SK-N-SH treated with all-trans-retinoic acid at 6 μM for 48 hours (cell line): ENCODE results near the gene DDX28.
"Not testable (repeated sequence)": the region's sequence is repeated elsewhere in the genome, so short reads cannot be mapped to it uniquely, and the experiment has no call there.

ENCODE experiments used
- ATAC-seq: fragments of 200-7000 bp; cut with Tn5 transposase; 3 replicates; pipeline ENCODE4 v1.9.1; 2020; ENCODE audit warnings: mild to moderate bottlenecking, moderate library complexity
- ARNTL ChIP-seq: fragments of 450-650 bp; formaldehyde crosslinking; IDR thresholded peaks from 2 replicates; pipeline ENCODE4 v1.5.0; 2020; ENCODE audit warnings: low read depth, mild to moderate bottlenecking, moderate library complexity, borderline replicate concordance
- BACH2 ChIP-seq: fragments of 250-450 bp; sonication (Bioruptor Pico); IDR thresholded peaks from 2 replicates; pipeline ENCODE4 v1.9.0; 2021; ENCODE audit warnings: mild to moderate bottlenecking, borderline replicate concordance
- CSDC2 ChIP-seq: fragments of 250-450 bp; sonication (Bioruptor Pico); IDR thresholded peaks from 2 replicates; pipeline ENCODE4 v1.5.0; 2020; ENCODE audit warnings: mild to moderate bottlenecking, moderate library complexity
- ESRRG ChIP-seq: fragments of 250-450 bp; sonication (Bioruptor Pico); IDR thresholded peaks from 2 replicates; pipeline ENCODE4 v1.6.1; 2021; ENCODE audit warnings: mild to moderate bottlenecking
- GLIS3 ChIP-seq: fragments of 250-450 bp; sonication (Bioruptor Pico); IDR thresholded peaks from 2 replicates; pipeline ENCODE4 v1.5.0; 2020; ENCODE audit warnings: mild to moderate bottlenecking, moderate library complexity
- OSR1 ChIP-seq: fragments of 250-450 bp; sonication (Bioruptor Pico); IDR thresholded peaks from 2 replicates; pipeline ENCODE4 v1.8.0; 2022; ENCODE audit warnings: moderate library complexity, mild to moderate bottlenecking, inconsistent platforms
- PPARA ChIP-seq: fragments of 250-450 bp; sonication (Bioruptor Pico); IDR thresholded peaks from 2 replicates; pipeline ENCODE4 v1.5.0; 2020; ENCODE audit warnings: mild to moderate bottlenecking, borderline replicate concordance
- RARB ChIP-seq: fragments of 250-450 bp; sonication (Bioruptor Pico); IDR thresholded peaks from 2 replicates; pipeline ENCODE4 v1.8.0; 2021; ENCODE audit warnings: mild to moderate bottlenecking, moderate library complexity
- SNAI2 ChIP-seq: fragments of 250-450 bp; sonication (Bioruptor Pico); IDR thresholded peaks from 2 replicates; pipeline ENCODE4 v1.5.0; 2020; ENCODE audit warnings: mild to moderate bottlenecking, moderate library complexity
- TCF4 ChIP-seq: fragments of 250-450 bp; sonication (Bioruptor Pico); IDR thresholded peaks from 2 replicates; pipeline ENCODE4 v1.8.0; 2021; ENCODE audit warnings: mild to moderate bottlenecking, moderate library complexity, borderline replicate concordance
- TOX ChIP-seq: fragments of 250-450 bp; sonication (Bioruptor Pico); IDR thresholded peaks from 2 replicates; pipeline ENCODE4 v1.8.0; 2021; ENCODE audit warnings: mild to moderate bottlenecking, moderate library complexity, borderline replicate concordance
- ZC3H10 ChIP-seq: fragments of 250-450 bp; sonication (Bioruptor Pico); IDR thresholded peaks from 2 replicates; pipeline ENCODE4 v1.5.1; 2021; ENCODE audit warnings: mild to moderate bottlenecking, moderate library complexity
- ZFP30 ChIP-seq: fragments of 450-650 bp; formaldehyde crosslinking; IDR thresholded peaks from 2 replicates; pipeline ENCODE4 v1.5.0; 2022; ENCODE audit warnings: mild to moderate bottlenecking, moderate library complexity
- ZNF565 ChIP-seq: fragments of 450-650 bp; formaldehyde crosslinking; conservative IDR thresholded peaks from 2 replicates; pipeline ENCODE4 v1.5.0; 2020; ENCODE audit warnings: low read depth, mild to moderate bottlenecking, moderate library complexity
- ZNF70 ChIP-seq: fragments of 450-650 bp; formaldehyde crosslinking; IDR thresholded peaks from 2 replicates; pipeline ENCODE4 v1.5.0; 2020; ENCODE audit warnings: mild to moderate bottlenecking, moderate library complexity
- ZNF8 ChIP-seq: fragments of 450-650 bp; formaldehyde crosslinking; IDR thresholded peaks from 2 replicates; pipeline ENCODE4 v1.5.0; 2020; ENCODE audit warnings: mild to moderate bottlenecking, moderate library complexity
- TF ChIP-seq, protein P1 (sequence below): fragments of 250-450 bp; sonication (Bioruptor Pico); IDR thresholded peaks from 2 replicates; pipeline ENCODE4 v1.8.0; 2021; ENCODE audit warnings: low read depth, mild to moderate bottlenecking, moderate library complexity, borderline replicate concordance
- TF ChIP-seq, protein P2 (sequence below): fragments of 250-450 bp; sonication (Bioruptor Pico); IDR thresholded peaks from 2 replicates; pipeline ENCODE4 v1.8.0; 2020; ENCODE audit warnings: mild to moderate bottlenecking, moderate library complexity, borderline replicate concordance
- TF ChIP-seq, protein P3 (sequence below): fragments of 250-450 bp; sonication (Bioruptor Pico); IDR thresholded peaks from 2 replicates; pipeline ENCODE4 v1.5.1; 2020; ENCODE audit warnings: low read depth, mild to moderate bottlenecking, moderate library complexity
- TF ChIP-seq, protein P4 (sequence below): fragments of 250-450 bp; sonication (Bioruptor Pico); IDR thresholded peaks from 2 replicates; pipeline ENCODE4 v1.5.0; 2020; ENCODE audit warnings: mild to moderate bottlenecking, moderate library complexity

DDX28 gene

DNA sequence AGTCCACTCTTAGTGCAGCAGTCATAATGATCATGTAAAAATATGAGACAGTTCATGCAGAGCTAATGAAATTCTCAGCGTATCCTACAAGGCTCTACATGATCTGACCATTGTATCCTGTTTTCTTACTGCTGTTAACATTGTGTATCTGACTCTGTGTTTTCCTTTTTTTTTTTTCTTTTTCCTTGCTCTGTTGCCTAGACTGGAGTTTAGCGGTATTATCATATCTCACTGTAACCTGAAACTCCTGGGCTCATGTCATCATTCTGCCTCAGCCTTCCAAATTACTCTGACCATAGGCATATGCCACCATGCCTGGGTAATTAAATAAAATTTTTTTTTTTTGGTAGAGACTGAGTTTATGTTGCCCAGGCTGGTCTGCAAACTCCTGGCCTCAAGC lies 12.2 kb upstream of the DDX28 start (continued):
- TF ChIP-seq, protein P1, sequence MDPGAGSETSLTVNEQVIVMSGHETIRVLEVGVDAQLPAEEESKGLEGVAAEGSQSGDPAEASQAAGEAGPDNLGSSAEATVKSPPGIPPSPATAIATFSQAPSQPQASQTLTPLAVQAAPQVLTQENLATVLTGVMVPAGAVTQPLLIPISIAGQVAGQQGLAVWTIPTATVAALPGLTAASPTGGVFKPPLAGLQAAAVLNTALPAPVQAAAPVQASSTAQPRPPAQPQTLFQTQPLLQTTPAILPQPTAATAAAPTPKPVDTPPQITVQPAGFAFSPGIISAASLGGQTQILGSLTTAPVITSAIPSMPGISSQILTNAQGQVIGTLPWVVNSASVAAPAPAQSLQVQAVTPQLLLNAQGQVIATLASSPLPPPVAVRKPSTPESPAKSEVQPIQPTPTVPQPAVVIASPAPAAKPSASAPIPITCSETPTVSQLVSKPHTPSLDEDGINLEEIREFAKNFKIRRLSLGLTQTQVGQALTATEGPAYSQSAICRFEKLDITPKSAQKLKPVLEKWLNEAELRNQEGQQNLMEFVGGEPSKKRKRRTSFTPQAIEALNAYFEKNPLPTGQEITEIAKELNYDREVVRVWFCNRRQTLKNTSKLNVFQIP: no peak
- TF ChIP-seq, protein P2, sequence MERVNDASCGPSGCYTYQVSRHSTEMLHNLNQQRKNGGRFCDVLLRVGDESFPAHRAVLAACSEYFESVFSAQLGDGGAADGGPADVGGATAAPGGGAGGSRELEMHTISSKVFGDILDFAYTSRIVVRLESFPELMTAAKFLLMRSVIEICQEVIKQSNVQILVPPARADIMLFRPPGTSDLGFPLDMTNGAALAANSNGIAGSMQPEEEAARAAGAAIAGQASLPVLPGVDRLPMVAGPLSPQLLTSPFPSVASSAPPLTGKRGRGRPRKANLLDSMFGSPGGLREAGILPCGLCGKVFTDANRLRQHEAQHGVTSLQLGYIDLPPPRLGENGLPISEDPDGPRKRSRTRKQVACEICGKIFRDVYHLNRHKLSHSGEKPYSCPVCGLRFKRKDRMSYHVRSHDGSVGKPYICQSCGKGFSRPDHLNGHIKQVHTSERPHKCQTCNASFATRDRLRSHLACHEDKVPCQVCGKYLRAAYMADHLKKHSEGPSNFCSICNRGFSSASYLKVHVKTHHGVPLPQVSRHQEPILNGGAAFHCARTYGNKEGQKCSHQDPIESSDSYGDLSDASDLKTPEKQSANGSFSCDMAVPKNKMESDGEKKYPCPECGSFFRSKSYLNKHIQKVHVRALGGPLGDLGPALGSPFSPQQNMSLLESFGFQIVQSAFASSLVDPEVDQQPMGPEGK (CRISPR knock-in tag): no peak
- no peak for TF ChIP-seq ZFP30 (CRISPR knock-in tag)
- no peak for TF ChIP-seq ZNF8 (CRISPR knock-in tag)
- TF ChIP-seq ARNTL (CRISPR knock-in tag): no peak
- TF ChIP-seq, protein P3, sequence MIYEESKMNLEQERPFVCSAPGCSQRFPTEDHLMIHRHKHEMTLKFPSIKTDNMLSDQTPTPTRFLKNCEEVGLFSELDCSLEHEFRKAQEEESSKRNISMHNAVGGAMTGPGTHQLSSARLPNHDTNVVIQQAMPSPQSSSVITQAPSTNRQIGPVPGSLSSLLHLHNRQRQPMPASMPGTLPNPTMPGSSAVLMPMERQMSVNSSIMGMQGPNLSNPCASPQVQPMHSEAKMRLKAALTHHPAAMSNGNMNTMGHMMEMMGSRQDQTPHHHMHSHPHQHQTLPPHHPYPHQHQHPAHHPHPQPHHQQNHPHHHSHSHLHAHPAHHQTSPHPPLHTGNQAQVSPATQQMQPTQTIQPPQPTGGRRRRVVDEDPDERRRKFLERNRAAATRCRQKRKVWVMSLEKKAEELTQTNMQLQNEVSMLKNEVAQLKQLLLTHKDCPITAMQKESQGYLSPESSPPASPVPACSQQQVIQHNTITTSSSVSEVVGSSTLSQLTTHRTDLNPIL (CRISPR knock-in tag): no peak
- TF ChIP-seq TOX (CRISPR knock-in tag): no peak
- TF ChIP-seq PPARA (CRISPR knock-in tag): no peak
- no peak for TF ChIP-seq ZNF70 (CRISPR knock-in tag)
- no peak for TF ChIP-seq TCF4
- TF ChIP-seq GLIS3: no peak

DNA sequence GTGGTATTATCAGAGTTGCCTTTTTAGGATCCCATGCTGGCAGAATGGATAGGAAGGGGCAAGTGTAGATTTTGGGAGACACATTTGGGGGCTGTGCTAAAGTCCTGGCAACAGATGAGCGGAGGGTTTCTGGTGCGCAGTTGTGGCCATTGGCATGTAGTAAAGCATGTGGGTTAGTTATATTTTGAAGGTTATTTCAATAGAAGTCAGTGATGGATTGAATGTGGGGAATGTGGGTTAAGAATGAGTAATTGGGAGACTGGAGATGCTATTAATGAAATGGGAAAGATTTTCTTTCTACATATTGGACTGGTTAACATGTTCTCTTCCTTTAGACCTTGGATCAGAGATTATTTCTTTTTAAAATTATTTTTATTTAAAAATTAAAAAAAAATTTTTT lies 10.1 kb upstream of the DDX28 start:
- ATAC-seq: no peak
- TF ChIP-seq SNAI2 (CRISPR knock-in tag): no peak
- TF ChIP-seq GLIS3: no peak
- TF ChIP-seq TOX (CRISPR knock-in tag): no peak
- no peak for TF ChIP-seq ZNF70 (CRISPR knock-in tag)
- TF ChIP-seq ESRRG (CRISPR knock-in tag): no peak
- TF ChIP-seq, protein P2 (CRISPR knock-in tag): no peak
- no peak for TF ChIP-seq OSR1 (CRISPR knock-in tag)
- TF ChIP-seq, protein P4, sequence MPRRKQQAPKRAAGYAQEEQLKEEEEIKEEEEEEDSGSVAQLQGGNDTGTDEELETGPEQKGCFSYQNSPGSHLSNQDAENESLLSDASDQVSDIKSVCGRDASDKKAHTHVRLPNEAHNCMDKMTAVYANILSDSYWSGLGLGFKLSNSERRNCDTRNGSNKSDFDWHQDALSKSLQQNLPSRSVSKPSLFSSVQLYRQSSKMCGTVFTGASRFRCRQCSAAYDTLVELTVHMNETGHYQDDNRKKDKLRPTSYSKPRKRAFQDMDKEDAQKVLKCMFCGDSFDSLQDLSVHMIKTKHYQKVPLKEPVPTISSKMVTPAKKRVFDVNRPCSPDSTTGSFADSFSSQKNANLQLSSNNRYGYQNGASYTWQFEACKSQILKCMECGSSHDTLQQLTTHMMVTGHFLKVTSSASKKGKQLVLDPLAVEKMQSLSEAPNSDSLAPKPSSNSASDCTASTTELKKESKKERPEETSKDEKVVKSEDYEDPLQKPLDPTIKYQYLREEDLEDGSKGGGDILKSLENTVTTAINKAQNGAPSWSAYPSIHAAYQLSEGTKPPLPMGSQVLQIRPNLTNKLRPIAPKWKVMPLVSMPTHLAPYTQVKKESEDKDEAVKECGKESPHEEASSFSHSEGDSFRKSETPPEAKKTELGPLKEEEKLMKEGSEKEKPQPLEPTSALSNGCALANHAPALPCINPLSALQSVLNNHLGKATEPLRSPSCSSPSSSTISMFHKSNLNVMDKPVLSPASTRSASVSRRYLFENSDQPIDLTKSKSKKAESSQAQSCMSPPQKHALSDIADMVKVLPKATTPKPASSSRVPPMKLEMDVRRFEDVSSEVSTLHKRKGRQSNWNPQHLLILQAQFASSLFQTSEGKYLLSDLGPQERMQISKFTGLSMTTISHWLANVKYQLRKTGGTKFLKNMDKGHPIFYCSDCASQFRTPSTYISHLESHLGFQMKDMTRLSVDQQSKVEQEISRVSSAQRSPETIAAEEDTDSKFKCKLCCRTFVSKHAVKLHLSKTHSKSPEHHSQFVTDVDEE (CRISPR knock-in tag): no peak

DNA sequence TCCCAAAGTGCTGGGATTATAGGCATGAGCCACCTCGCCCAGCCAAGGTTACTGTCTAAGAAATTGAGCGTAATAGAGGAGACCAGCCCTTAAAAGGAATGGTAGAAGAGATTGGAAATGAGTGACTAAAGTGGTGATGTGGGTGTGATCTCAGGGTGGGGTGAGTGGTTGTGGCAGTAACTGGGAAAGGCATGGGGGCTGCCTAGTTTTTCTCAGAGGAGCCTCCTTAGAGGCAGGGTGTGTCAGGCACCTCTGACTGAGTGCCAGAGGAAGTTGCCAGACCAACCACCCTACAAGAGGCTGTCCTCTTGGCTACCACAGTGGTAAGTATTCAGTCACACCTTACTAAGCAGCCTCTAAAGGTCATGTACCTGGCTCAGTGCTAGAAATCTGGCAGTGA lies 8.9 kb upstream of the DDX28 start:
- TF ChIP-seq, protein P3 (CRISPR knock-in tag): no peak
- no peak for TF ChIP-seq CSDC2
- TF ChIP-seq ZNF8 (CRISPR knock-in tag): no peak
- no peak for TF ChIP-seq TOX (CRISPR knock-in tag)
- no peak for TF ChIP-seq ZNF70 (CRISPR knock-in tag)
- no peak for TF ChIP-seq BACH2 (CRISPR knock-in tag)
- no peak for TF ChIP-seq ZC3H10 (CRISPR knock-in tag)
- TF ChIP-seq SNAI2 (CRISPR knock-in tag): no peak
- no peak for TF ChIP-seq ZNF565
- TF ChIP-seq ZFP30 (CRISPR knock-in tag): no peak
- TF ChIP-seq RARB (CRISPR knock-in tag): no peak
- TF ChIP-seq, protein P4 (CRISPR knock-in tag): no peak
- no peak for TF ChIP-seq ESRRG (CRISPR knock-in tag)
- TF ChIP-seq ARNTL (CRISPR knock-in tag): no peak
- TF ChIP-seq, protein P1: no peak
- no peak for TF ChIP-seq PPARA (CRISPR knock-in tag)
- no peak for TF ChIP-seq GLIS3
- no peak for TF ChIP-seq OSR1 (CRISPR knock-in tag)
- no peak for ATAC-seq

DNA sequence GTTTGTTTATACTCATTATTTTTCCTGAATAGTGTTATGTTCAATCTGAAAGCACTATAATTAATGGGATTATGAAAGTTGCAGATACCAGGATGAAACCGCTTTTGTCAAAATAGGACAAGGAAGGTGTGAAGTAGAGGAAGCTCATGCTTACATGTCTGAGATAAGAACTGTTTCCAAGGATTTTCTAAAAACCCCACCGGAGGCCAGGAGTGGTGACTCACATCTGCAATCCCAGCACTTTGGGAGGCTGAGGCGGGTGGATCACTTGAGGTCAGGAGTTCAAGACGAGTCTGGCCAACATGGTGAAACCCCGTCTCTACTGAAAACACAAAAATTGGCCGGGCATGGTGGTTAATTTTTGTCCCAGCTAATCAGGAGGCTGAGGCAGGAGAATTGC lies 7.1 kb upstream of the DDX28 start:
- ATAC-seq: not testable (repeated sequence)
